HT1080 (cell line): ENCODE results near the gene RPL22L1. TPM values are rescaled to one million over a fixed set of nuclear protein-coding genes. Genes with fewer than 3 reads are reported as not detected.
"Not testable (repeated sequence)": the region's sequence is repeated elsewhere in the genome, so short reads cannot be mapped to it uniquely, and the experiment has no call there.

ENCODE experiments used
- DNase-seq: peaks from one replicate; pipeline ENCODE4 v3.0.0-alpha.2; 2015; ENCODE audit warnings: low read depth
- total RNA-seq: library from RNA; depleted of rRNA; stranded (reverse); fragments of >200 nt; shearing (Covaris generic); gene quantifications from 2 replicates; pipeline ENCODE4 v1.2.3, GENCODE V29; 2014; rRNA removed

Gene RPL22L1
- total RNA-seq, 1 experiment from 2014 or later: 337 TPM

GRCh38 chr3:170835336-170835735, 34.7 kb downstream of the RPL22L1 start:
- no peak for DNase-seq

DNA sequence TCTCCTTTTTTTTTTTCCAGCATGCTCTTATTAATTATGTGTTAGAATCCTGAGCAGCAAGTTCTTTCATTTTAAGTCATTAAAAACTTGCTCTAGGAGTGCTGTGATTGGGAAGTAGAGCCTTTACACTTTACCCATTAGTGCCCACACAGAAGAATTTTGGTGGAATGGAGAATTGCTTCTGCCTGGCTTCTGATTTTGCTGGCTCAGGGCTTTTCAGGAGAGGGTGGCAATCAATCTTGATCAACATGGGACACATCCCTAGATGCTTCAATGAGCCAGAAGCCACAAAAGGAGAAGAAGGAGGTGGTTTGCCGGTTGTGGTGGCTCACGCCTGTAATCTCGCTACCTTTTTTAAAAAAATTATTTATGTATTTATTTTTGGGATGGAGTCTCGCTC, 39.4 kb downstream of the RPL22L1 start:
- no peak for DNase-seq

GRCh38 chr3:170829546-170830272, 40.3 kb downstream of the RPL22L1 start:
- peak; percentile 39 for DNase-seq

DNA sequence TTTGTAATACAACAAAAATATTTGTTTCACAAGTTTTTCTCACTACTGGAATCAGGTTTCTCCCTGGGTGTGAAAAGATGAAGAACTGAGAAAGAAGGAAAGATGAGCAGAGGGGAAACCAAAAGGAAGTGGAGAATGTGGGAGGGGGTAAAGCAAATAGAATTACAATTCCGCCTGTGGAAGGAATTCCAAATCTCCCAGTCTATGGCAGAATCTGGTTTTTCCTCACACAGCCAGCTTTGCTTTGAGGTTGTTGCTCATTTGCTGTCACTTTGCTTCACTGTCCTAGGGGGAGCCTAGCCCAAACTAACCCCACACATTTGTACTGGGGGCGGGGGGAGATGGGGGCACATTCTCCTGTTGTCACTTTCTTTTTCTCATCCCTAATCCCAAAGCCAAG, 43.9 kb downstream of the RPL22L1 start:
- no peak for DNase-seq

GRCh38 chr3:170823562-170823961, 46.4 kb downstream of the RPL22L1 start:
- DNase-seq: not testable (repeated sequence)

- DNase-seq: not testable (repeated sequence)
Measured at GRCh38 chr3:170818325-170818724, 51.7 kb downstream of the RPL22L1 start.

- DNase-seq: not testable (repeated sequence)
Measured at GRCh38 chr3:170817471-170817870, 52.5 kb downstream of the RPL22L1 start.

DNA sequence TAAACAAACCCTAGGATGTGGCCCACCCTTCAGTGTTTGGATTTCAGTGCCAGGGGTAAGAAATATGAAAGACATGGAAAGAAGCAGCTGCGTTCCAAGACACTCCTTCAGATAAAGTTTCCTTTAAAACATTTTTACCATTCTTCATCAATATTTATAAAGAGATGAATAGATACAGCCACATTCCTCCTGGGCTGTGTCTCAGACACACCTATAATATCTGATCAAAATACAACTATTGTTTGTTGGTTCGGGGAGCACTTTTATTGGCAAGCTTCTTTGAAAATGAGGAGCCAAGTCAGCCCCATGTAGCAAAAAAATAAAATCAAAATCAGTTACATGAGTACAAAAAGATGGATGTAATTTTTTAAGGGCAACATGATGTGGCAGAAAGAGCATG, 53.2 kb downstream of the RPL22L1 start:
- DNase-seq: no peak

- DNase-seq: no peak
Measured at GRCh38 chr3:170816341-170816740, 53.7 kb downstream of the RPL22L1 start.

GRCh38 chr3:170815936-170816335, 54.1 kb downstream of the RPL22L1 start:
- DNase-seq: no peak

DNA sequence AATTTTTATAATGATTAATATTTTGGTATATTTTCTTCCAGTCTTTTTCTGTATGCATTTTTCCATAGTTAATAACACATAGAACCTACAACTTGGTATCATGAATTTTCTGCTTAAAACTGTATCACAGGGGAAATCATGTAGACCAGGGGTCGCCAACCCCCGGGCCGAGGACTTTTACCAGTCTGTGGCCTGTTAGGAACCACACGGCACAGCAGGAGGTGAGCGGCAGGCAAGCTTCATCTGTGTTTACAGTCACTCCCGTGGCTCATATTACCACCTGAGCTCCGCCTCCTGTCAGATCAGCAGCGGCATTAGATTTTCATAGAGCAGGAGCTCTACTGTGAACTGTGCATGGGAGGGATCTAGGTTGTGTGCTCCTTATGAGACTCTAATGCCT, 54.7 kb downstream of the RPL22L1 start:
- DNase-seq: peak; percentile 33

Other genes starting within 250 kb of the RPL22L1 start
- 30.6 and 33.3 TPM in 2 replicates for gene EIF5A2, start 38.4 kb upstream of the RPL22L1 start, total RNA-seq
- gene SLC2A2, start 156.5 kb upstream of the RPL22L1 start, total RNA-seq: not detected in 2 replicates